Measurements from ENCODE around the gene CHAD. TPM values are rescaled to one million over a fixed set of nuclear protein-coding genes. Genes with fewer than 3 reads are reported as not detected.

Gene CHAD
- total and polyA plus RNA-seq, 2 of the 13 experiments (the other 11 are each of a cell fraction or from before 2014, with no cell fraction given): 1.4 TPM; not detected in 1

- 86% methylated on average over 4 of the region's 4 CpGs for WGBS (ENCODE audit: low lambda C conversion rate)
- peaks cover 72% of the 10 kb centered on the region for H3K4me1 ChIP-seq (ENCODE audit: insufficient read depth, low read length)
- no peak overlapping the region for H3K4me3 ChIP-seq (replicated peaks in 1 of 3; ENCODE audit: insufficient read depth in 1 of 3, low read depth in 2 of 3, low read length in 3 of 3)
- H3K27me3 ChIP-seq (ENCODE audit: control insufficient read depth in 1 of 2, insufficient read depth in 2 of 2, low read length in 2 of 2): no peaks in the 10 kb centered on the region; a peak in 1 of 5 replicates
- FAIRE-seq (no peak), DNase-seq (ENCODE audit: low spot score) (no peak), ATAC-seq (no peak)
- no peak overlapping the region for H2AFZ ChIP-seq (ENCODE audit: low read length)
- CTCF ChIA-PET (ENCODE audit: low intra/inter-chr PET ratio, low total read pairs): interaction anchor here (4.1 kb wide), 1 partner anchor 49 kb away, joined by 20 read pairs; the partner anchor contains the start of gene RSAD1
- peak overlapping the region; percentile 83 for H3K27ac ChIP-seq (ENCODE audit: extremely low read length, insufficient read depth, low read length)
- intact Hi-C loops (cut with micrococcal nuclease; ENCODE audit: unreplicated experiment) (loop anchor here (1.0 kb wide), 1 partner anchor 47 kb away; no protein-coding TSS in a partner anchor), in situ Hi-C loops (cut with HindIII; ENCODE audit: extremely low pct_ligation_motif_present, low pct_unique_long_range_greater_than_20kb) (no loop called here)
- peak overlapping the region; percentile 84; the same call in 1 of the 2 replicates for H3K9ac ChIP-seq (ENCODE audit: insufficient read depth, low read depth, low read length)
- peaks cover 0 to 4% of the 10 kb centered on the region in 2 experiments; a peak in 1 of 5 replicates for H3K36me3 ChIP-seq (replicated peaks in 1 of 2; ENCODE audit: control insufficient read depth in 1 of 2, insufficient read depth in 2 of 2, low read length in 2 of 2)
- POLR2A ChIA-PET: interaction anchor here (1.2 to 5.6 kb wide), 10 partner anchors 9 to 666 kb away, joined by 3 to 99 read pairs (median 6); partner anchors contain the start of genes FAM117A and LRRC59
- H4K20me1 ChIP-seq (ENCODE audit: insufficient read depth, low read length): no peaks in the 10 kb centered on the region
- no TSS peak for BruUV-seq (replicated peaks)
- no peaks in the 10 kb centered on the region for H3K9me3 ChIP-seq (ENCODE audit: low read length)
- H3K79me2 ChIP-seq (ENCODE audit: insufficient read depth, low read length): peaks cover 38% of the 10 kb centered on the region
- TF ChIP-seq CHD4 (IDR thresholded peaks at IDR 0.05; ENCODE audit: borderline replicate concordance, low read length) (no peak), PBX3 (CRISPR knock-in tag; IDR thresholded peaks at IDR 0.05; ENCODE audit: borderline replicate concordance) (no peak), ZNF572 (CRISPR knock-in tag; IDR thresholded peaks at IDR 0.05) (0 out of 2 replicates have a peak, but pooled peaks have one; percentile 27), ZNF598 (CRISPR knock-in tag; IDR thresholded peaks at IDR 0.05; ENCODE audit: borderline replicate concordance) (peak; percentile 45; the same call in 1 of the 2 replicates), ZNF274 (CRISPR knock-in tag; IDR thresholded peaks at IDR 0.05) (peak; percentile 70; the same call in 1 of the 2 replicates), NFYB (CRISPR knock-in tag; IDR thresholded peaks at IDR 0.05) (no peak), ZNF772 (CRISPR knock-in tag; IDR thresholded peaks at IDR 0.05) (0 out of 2 replicates have a peak, but pooled peaks have one; percentile 29), ZNF292 (CRISPR knock-in tag; IDR thresholded peaks at IDR 0.05; ENCODE audit: borderline replicate concordance, low read depth) (no peak), ZNF891 (CRISPR knock-in tag; IDR thresholded peaks at IDR 0.05) (0 out of 2 replicates have a peak, but pooled peaks have one; percentile 13)
- peak overlapping the region; percentile 99 for H3K4me2 ChIP-seq (ENCODE audit: low read depth, low read length)
Measured at GRCh38 chr17:50429793-50430192, 38.9 kb downstream of the CHAD start.
